Lower lobe of right lung (tissue), 2 donors: ENCODE measurements around the gene ITGB7. TPM values are rescaled to one million over a fixed set of nuclear protein-coding genes. Genes with fewer than 3 reads are reported as not detected.

Source experiments
- ATAC-seq, 2 donors: fragments of 200-7000 bp; cut with Tn5 transposase; one replicate each; pipeline ENCODE4 v1.9.1; 2020 to 2022; ENCODE audit warnings: mild to moderate bottlenecking in 2 of 2, moderate library complexity in 2 of 2
- DNase-seq: peaks from one replicate; pipeline ENCODE4 v3.0.0-alpha.2; 2020
- H3K27ac ChIP-seq: fragments of 200-600 bp; one replicate; pipeline ENCODE4 v1.8.0; 2022
- H3K27me3 ChIP-seq: fragments of 200-600 bp; one replicate; pipeline ENCODE4 v1.8.0; 2022; ENCODE audit warnings: low read depth
- H3K36me3 ChIP-seq: fragments of 200-600 bp; one replicate; pipeline ENCODE4 v1.8.0; 2022; ENCODE audit warnings: mild to moderate bottlenecking
- H3K4me1 ChIP-seq: fragments of 200-600 bp; one replicate; pipeline ENCODE4 v1.8.0; 2022
- H3K4me3 ChIP-seq: fragments of 200-600 bp; one replicate; pipeline ENCODE4 v1.8.0; 2022; ENCODE audit warnings: mild to moderate bottlenecking
- H3K9me3 ChIP-seq: fragments of 200-600 bp; one replicate; pipeline ENCODE4 v1.8.0; 2022
- intact Hi-C: fragments of 100-400 bp; cut with DNase I; formaldehyde crosslinking; loops from one replicate; pipeline ENCODE4 v1.11.0; 2022
- total RNA-seq: library from RNA; stranded (reverse); fragmentation: NEBNext Ultra II Directional; extraction: Animal tissue kit (Norgen Biotek cat#: 25700); gene quantifications from one replicate; pipeline ENCODE4 v1.2.1, GENCODE V29; 2021
- TF ChIP-seq, protein P1 (sequence below): fragments of 200-600 bp; IDR thresholded peaks from one replicate; pipeline ENCODE4 v1.8.0; 2022; ENCODE audit warnings: antibody characterized with exemption, mild to moderate bottlenecking
- donor health status: DM: no; HTN: yes; CAD: no; lungs with severe emphysema.

The ITGB7 gene
- total RNA-seq, 1 donor from 2014 or later: 9.7 TPM

DNA sequence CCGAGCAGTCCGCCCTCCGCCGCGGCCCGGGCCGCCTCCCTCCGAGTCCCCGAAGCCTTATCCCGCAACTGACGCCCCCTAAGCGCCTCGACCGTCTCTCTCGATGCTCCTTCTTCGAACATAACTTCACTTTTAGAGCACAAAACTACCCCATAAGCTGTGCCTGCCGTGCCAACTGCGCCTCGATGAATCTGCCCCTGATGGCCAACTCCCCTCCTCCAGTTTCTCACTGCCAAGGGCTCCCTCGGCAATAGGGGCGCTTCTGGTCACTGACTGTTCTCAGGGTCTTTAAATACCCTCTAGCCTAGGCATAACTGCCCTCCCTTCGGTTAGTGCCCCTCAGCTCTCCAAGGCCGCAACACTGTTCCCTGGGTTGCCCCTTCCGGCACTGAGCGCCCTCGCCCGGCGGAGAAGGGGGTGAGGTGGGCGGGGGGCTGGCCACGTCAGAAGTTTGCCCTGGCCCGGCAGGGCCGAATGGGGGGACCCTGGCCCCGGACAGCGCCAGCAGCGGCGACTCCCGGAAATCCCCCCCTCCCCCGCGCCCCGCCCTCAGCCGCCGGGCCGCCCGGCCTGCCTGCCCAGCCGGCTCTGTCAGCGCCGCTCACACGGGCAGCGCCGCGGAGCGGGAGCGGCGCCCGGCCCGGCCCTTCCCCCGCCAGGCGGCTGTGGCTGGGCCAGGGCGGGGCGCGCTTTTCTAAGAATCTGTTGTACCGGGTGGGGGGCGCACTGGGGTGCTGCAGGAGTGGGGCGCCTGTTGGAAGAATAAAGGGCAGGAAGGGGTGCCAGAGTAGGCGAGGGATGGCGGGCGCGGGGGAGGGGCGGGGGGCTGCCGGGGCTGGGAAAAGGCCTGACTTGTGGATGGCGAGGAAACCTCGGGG lies 14.4 kb upstream of the ITGB7 start:
- Histone ChIP-seq H3K27ac (peak overlapping the region; percentile 95), H3K4me3 (peak overlapping the region; percentile 77), H3K27me3 (no peaks in the 10 kb centered on the region), H3K36me3 (no peaks in the 10 kb centered on the region), H3K9me3 (no peaks in the 10 kb centered on the region), H3K4me1 (peaks cover 77% of the 10 kb centered on the region)
- intact Hi-C loops: no loop called here
- TF ChIP-seq, protein P1, sequence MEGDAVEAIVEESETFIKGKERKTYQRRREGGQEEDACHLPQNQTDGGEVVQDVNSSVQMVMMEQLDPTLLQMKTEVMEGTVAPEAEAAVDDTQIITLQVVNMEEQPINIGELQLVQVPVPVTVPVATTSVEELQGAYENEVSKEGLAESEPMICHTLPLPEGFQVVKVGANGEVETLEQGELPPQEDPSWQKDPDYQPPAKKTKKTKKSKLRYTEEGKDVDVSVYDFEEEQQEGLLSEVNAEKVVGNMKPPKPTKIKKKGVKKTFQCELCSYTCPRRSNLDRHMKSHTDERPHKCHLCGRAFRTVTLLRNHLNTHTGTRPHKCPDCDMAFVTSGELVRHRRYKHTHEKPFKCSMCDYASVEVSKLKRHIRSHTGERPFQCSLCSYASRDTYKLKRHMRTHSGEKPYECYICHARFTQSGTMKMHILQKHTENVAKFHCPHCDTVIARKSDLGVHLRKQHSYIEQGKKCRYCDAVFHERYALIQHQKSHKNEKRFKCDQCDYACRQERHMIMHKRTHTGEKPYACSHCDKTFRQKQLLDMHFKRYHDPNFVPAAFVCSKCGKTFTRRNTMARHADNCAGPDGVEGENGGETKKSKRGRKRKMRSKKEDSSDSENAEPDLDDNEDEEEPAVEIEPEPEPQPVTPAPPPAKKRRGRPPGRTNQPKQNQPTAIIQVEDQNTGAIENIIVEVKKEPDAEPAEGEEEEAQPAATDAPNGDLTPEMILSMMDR: peak; percentile 32
- peak; percentile 84 for DNase-seq
- ATAC-seq: peak; percentile 71 to 78

DNA sequence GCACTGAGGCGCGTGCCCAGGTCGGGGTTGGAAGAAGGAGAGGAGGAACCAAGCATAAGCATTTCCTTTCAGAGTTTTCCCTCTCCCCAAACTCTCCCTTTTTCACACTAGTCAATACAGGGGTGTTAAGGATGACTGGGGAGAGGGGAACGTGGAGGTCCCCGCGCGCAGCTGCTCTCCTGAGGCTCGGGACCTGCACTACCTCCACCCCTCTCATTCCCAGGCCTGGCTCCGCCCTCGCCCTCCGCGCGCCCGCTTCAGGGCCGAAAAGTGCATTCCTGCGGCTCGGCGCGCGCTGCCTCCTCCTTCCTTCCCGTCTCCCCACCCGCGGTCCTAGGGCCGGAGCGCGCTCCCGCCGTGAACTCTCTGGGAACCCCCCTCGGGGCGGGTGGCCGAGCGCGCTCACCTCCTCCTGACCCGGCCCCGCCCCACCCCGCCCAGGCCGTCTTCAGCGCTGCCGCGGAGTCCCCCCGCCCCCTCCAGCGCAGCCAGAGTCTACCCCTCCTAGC lies 13.7 kb upstream of the ITGB7 start:
- TF ChIP-seq, protein P1: no peak
- Histone ChIP-seq H3K4me1 (peaks cover 78% of the 10 kb centered on the region), H3K27me3 (no peaks in the 10 kb centered on the region), H3K9me3 (no peaks in the 10 kb centered on the region), H3K27ac (peak overlapping the region; percentile 95), H3K4me3 (peak overlapping the region; percentile 77), H3K36me3 (no peaks in the 10 kb centered on the region)
- ATAC-seq: peak; percentile 92
- intact Hi-C loops: no loop called here
- DNase-seq: peak; percentile 97

DNA sequence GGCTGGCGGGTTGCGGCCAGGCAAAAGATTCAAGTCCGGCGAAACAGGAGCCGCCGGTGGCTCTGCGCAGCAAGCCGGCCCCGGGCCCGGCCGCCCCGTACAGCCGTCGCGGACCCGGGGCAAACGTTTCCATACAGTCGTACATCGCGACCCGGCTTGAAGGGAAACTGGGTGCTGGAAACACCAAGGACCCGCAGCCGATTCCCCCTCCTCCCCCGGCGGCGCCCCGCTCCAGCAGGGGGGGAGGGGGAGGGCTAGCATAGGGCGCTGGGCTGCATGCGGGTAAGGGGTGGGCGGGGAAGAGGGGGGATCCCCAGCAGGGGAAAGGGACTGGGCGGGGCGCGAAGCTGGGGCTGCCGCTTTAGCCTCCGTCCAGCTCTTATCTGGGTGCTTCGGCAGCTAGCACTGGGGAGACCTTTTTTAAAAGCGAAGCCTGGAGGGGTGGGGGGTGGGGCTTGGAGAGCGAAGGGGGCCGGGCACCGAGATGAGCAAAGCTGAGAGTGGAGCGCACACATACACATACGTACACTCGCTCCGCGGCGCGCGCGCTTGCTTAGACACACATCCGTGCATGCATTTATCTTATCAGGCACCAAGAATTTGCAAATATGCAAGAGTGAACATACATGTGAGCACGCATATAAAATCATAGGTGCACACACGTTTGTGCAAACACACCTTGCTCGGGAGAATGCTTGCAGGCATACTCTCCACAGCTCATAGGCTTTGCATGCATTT lies 13.1 kb upstream of the ITGB7 start:
- ATAC-seq: peak; percentile 15 to 34
- intact Hi-C loops: no loop called here

DNA sequence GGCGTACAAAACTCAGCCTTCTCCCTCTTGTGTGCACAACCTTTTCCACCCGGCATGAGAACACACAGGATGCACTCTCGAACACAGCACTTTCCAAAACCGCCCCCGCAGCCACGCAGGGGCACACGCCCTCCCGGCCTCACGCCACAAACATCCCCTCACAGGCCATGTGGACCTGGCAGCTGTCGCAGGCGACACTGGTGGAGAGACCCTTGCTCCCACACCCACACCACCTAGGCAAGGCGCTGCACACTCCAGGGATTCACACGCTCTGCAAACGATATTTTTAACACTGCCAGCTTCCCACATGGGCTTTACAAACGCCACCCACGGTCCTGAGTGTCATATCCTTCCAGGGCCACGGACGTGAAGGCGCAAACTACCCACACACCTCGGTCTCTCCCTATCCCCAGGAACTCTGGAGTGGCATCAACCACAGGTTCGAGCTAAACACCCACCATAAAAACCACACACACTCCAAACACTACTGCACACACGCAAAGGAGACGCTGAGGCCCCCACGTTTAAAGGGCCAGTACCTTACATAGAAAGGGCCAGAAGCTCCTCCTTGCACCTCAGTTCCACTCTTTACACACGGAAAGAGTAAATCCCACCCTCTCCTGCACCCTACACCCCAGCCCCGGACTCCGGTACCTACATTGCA lies 12.4 kb upstream of the ITGB7 start:
- H3K27me3 ChIP-seq: no peaks in the 10 kb centered on the region
- peak overlapping the region; percentile 77 for H3K4me3 ChIP-seq
- H3K36me3 ChIP-seq: peaks cover 12% of the 10 kb centered on the region
- peak overlapping the region; percentile 95 for H3K27ac ChIP-seq
- H3K9me3 ChIP-seq: no peaks in the 10 kb centered on the region
- peaks cover 78% of the 10 kb centered on the region for H3K4me1 ChIP-seq
- intact Hi-C loops: no loop called here
- peak; percentile 60 for DNase-seq
- no peak for ATAC-seq
- TF ChIP-seq, protein P1: no peak

More for the DNA sequence above, 13.1 kb upstream of the ITGB7 start:
- Histone ChIP-seq H3K9me3 (no peaks in the 10 kb centered on the region), H3K27ac (peak overlapping the region; percentile 95), H3K4me1 (peaks cover 78% of the 10 kb centered on the region), H3K36me3 (peaks cover 5% of the 10 kb centered on the region), H3K4me3 (peak overlapping the region; percentile 77), H3K27me3 (no peaks in the 10 kb centered on the region)
- DNase-seq: peak; percentile 88
- TF ChIP-seq, protein P1: no peak
